Posterior cingulate gyrus (tissue), 11 donors: ENCODE results near the gene MAP3K2.

Source experiments
- DNase-seq, 10 donors: peaks; one replicate each; pipeline versions ENCODE4 v3.0.0 to v3.0.0-alpha.2; 2020 to 2021; ENCODE audit warnings: mixed read lengths in 3 of 10
- intact Hi-C: fragments of 100-400 bp; cut with DNase I; formaldehyde crosslinking; loops from one replicate; pipeline ENCODE4 v1.15.1; 2023

MAP3K2 gene, protein sequence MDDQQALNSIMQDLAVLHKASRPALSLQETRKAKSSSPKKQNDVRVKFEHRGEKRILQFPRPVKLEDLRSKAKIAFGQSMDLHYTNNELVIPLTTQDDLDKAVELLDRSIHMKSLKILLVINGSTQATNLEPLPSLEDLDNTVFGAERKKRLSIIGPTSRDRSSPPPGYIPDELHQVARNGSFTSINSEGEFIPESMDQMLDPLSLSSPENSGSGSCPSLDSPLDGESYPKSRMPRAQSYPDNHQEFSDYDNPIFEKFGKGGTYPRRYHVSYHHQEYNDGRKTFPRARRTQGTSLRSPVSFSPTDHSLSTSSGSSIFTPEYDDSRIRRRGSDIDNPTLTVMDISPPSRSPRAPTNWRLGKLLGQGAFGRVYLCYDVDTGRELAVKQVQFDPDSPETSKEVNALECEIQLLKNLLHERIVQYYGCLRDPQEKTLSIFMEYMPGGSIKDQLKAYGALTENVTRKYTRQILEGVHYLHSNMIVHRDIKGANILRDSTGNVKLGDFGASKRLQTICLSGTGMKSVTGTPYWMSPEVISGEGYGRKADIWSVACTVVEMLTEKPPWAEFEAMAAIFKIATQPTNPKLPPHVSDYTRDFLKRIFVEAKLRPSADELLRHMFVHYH

DNA sequence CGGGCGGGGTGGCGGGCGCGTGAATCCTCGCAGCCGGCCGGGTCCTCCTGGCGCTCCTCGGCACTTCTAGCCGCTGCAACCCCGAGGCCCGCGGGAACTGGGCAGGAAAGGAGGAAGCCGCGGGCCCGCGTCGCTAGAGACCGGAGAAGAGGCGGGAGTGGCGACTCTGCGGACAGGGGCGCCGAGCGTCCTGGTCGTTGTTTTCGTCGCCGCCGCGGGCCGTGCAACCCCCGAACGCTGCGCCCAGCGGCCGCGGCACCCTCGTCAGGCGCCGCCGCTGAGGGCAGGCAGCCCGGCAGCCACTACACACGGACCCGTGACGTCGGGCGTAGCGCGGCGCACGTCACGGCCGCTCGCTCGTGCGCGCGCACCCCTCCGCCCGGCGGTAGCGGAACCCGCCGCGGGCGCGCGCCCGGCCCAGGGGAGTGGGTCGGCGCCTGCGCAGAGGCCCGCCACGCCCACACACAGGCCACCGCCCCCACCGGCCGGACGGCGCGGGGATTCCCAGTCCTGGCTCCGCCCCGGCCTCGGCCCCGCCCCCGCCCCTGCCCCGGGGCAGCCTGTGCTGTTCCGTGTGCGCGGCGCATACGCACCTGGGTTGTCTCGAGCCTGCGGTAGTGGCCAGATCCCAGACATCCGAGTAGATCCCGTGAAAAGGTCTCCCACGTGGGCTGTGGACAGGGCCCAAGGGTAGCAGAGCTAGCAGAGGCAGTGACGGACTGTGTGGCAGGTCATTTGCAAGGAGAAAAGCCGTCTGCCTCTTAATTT is at the start of gene MAP3K2:
TSS of gene MAP3K2 (minus strand) at position 321 of the 768 bp plus-strand sequence. CDS start 44,846 bp downstream, outside the sequence.
- DNase-seq, result peak; percentile 79 to 97 (median 84)
- intact Hi-C loops, result loop anchor here (1.0 to 10.0 kb wide), 3 partner anchors 19 to 138 kb away; partner anchors contain the start of genes ERCC3 and IWS1

DNA sequence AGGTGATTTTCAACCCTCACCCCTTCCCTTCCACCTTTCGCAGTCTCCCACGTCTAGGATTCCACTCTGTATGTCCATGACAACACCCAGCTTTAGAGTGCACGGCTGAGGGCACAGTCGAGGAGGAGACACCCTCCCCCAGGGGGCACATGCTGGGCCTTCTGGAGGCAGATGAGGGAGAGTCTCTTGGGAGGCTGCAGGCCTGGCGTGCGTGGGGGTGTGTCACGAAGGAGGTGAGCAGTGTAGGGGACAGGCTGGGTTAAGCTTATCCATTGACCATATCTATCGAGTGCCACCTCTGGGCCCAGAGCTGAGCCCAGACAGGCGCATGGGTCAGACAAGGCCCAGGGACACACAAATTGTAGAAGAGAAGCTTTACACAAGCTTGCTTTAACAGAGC is 49.3 kb upstream of the MAP3K2 start:
- DNase-seq, result no peak
- intact Hi-C loops, result no loop called here

DNA sequence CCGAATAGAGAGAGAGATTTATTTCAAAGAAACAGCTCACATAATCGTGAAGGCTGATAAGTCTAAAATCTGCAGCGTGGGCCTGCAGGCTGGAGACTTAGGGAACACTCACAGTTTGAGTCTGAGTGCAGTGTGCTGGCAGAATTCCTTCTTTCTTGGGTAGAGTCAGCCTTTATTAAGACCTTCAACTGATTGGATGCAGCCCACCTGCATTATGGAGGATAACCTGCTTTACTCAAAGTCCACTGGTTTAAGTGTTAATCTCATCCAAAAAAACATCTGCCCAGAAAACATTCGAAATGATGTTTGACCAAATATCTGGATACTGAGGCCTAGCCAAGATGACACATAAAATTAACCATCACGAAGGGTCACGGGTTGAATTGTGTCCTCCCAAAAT is 46.7 kb upstream of the MAP3K2 start:
- intact Hi-C loops, result no loop called here
- DNase-seq, result no peak

DNA sequence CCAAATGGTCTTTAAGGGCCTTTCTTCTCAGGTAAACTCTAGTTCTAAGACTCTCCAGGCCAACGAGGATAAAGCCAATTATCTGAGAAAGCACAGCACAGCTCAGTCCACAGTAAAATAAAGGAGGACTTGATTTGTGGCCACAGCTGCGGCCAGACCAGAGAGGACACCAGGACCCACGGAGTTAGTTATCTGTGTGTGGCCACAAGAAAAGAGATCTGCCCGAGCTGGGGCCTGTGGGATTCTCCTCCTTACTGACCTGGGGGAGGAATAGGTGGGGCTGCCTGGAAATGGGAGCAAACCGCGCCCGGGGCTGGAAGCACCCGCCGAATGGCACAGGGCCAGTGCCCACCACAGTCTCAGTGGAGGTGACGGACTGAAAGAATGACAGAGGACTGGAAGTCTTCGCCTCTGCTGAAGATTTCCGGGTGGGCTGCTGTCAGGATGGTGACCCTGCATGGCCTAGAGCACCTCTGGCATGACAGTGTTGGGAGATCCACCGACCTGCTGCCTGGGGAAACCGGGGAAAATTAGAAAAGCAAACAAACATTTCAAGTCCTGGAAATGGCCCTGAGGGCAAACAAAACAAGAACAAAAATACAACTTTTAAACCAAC is 43.7 kb upstream of the MAP3K2 start:
- intact Hi-C loops, result no loop called here

DNA sequence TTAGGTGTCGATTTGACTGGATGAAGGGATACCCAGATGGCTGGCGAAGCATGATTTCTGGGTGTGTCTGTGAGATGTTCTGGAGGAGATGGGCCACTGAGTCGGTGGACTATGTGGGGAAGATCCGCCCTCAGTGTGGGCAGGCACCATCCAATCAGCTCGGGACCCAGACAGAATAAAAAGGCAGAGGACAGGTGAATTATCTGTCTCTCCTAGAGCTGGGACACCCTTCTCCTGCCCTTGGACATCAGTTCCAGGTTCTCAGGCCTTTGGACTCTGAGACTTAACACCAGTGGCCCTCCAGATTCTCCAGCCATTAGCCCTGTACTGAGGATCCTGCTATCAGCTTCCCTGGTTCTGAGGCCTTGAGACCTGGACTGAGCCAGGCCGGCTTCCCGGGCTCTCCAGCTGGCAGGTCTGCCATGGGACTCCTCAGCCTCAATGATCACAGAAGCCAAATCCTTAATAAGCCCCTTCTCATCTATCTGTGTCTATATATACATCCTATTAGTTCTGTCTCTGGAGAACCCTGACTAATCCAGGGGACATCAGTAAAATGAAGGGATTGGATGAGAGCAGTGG is 42.2 kb upstream of the MAP3K2 start:
- intact Hi-C loops, result no loop called here
- peak in 1 of 10 donors; percentile 49 for DNase-seq

More for the DNA sequence above, 43.7 kb upstream of the MAP3K2 start:
- peak in 1 of 10 donors; percentile 72 for DNase-seq

DNA sequence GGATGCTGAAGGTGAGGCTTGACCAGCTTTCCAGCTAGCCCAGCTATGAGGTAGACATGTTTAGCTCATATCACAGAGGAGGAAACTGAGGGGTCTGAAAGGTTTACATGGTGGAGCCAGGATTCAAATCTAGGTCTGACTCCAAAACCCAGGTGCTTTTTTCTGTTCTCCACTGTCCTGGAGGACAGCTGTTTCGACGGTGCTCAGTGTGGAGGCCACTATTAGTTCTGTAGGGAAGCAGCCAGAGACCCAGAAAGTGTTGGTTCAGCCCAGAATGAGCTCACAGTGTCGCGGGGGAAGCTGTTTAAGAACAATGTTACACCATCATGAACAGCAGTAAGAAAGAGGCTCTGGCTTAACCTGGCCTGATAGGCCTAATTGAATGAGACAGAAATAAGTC is 41.5 kb upstream of the MAP3K2 start:
- DNase-seq, result peak in 1 of 10 donors; percentile 4
- intact Hi-C loops, result no loop called here

DNA sequence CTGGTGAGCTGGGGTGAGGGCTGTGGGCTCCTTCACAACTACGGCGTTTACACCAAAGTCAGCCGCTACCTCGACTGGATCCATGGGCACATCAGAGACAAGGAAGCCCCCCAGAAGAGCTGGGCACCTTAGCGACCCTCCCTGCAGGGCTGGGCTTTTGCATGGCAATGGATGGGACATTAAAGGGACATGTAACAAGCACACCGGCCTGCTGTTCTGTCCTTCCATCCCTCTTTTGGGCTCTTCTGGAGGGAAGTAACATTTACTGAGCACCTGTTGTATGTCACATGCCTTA is 41.0 kb upstream of the MAP3K2 start:
- DNase-seq, result no peak
- intact Hi-C loops, result loop anchor here (1.0 kb wide), 1 partner anchor 48 kb away; no protein-coding TSS in a partner anchor

DNA sequence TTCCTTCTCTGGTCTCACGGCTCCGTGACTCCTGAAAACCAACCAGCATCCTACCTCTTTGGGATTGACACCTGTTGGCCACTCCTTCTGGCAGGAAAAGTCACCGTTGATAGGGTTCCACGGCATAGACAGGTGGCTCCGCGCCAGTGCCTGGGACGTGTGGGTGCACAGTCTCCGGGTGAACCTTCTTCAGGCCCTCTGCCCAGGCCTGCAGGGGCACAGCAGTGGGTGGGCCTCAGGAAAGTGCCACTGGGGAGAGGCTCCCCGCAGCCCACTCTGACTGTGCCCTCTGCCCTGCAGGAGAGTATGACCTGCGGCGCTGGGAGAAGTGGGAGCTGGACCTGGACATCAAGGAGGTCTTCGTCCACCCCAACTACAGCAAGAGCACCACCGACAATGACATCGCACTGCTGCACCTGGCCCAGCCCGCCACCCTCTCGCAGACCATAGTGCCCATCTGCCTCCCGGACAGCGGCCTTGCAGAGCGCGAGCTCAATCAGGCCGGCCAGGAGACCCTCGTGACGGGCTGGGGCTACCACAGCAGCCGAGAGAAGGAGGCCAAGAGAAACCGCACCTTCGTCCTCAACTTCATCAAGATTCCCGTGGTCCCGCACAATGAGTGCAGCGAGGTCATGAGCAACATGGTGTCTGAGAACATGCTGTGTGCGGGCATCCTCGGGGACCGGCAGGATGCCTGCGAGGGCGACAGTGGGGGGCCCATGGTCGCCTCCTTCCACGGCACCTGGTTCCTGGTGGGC is 40.5 kb upstream of the MAP3K2 start:
- peak in 1 of 10 donors; percentile 73 for DNase-seq
- intact Hi-C loops, result loop anchor here (1.0 kb wide), 1 partner anchor 48 kb away; no protein-coding TSS in a partner anchor

DNA sequence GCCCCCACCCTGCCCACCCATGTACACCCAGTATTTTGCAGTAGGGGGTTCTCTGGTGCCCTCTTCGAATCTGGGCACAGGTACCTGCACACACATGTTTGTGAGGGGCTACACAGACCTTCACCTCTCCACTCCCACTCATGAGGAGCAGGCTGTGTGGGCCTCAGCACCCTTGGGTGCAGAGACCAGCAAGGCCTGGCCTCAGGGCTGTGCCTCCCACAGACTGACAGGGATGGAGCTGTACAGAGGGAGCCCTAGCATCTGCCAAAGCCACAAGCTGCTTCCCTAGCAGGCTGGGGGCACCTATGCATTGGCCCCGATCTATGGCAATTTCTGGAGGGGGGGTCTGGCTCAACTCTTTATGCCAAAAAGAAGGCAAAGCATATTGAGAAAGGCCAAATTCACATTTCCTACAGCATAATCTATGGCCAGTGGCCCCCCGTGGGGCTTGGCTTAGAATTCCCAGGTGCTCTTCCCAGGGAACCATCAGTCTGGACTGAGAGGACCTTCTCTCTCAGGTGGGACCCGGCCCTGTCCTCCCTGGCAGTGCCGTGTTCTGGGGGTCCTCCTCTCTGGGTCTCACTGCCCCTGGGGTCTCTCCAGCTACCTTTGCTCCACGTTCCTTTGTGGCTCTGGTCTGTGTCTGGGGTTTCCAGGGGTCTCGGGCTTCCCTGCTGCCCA is 39.7 kb upstream of the MAP3K2 start:
- DNase-seq, result peak in 1 of 10 donors; percentile 76
- intact Hi-C loops, result loop anchor here (1.0 kb wide), 1 partner anchor 47 kb away; no protein-coding TSS in a partner anchor

DNA sequence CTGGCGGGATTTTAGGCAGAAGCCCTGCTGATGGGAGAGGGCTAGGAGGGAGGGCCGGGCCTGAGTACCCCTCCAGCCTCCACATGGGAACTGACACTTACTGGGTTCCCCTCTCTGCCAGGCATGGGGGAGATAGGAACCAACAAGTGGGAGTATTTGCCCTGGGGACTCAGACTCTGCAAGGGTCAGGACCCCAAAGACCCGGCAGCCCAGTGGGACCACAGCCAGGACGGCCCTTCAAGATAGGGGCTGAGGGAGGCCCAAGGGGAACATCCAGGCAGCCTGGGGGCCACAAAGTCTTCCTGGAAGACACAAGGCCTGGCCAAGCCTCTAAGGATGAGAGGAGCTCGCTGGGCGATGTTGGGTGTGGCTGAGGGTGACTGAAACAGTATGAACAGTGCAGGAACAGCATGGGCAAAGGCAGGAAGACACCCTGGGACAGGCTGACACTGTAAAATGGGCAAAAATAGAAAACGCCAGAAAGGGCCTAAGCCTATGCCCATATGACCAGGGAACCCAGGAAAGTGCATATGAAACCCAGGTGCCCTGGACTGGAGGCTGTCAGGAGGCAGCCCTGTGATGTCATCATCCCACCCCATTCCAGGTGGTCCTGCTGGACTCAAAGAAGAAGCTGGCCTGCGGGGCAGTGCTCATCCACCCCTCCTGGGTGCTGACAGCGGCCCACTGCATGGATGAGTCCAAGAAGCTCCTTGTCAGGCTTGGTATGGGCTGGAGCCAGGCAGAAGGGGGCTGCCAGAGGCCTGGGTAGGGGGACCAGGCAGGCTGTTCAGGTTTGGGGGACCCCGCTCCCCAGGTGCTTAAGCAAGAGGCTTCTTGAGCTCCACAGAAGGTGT is 39.0 kb upstream of the MAP3K2 start:
- intact Hi-C loops, result no loop called here
- peak in 2 of 10 donors; percentile 48 to 69 for DNase-seq

DNA sequence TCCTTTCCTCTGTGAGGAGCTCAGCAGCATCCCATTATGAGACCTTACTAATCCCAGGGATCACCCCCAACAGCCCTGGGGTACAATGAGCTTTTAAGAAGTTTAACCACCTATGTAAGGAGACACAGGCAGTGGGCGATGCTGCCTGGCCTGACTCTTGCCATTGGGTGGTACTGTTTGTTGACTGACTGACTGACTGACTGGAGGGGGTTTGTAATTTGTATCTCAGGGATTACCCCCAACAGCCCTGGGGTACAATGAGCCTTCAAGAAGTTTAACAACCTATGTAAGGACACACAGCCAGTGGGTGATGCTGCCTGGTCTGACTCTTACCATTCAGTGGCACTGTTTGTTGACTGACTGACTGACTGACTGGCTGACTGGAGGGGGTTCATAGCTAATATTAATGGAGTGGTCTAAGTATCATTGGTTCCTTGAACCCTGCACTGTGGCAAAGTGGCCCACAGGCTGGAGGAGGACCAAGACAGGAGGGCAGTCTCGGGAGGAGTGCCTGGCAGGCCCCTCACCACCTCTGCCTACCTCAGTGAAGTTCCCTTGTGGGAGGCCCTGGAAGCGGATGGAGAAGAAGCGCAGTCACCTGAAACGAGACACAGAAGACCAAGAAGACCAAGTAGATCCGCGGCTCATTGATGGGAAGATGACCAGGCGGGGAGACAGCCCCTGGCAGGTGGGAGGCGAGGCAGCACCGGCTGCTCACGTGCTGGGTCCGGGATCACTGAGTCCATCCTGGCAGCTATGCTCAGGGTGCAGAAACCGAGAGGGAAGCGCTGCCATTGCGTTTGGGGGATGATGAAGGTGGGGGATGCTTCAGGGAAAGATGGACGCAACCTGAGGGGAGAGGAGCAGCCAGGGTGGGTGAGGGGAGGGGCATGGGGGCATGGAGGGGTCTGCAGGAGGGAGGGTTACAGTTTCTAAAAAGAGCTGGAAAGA is 38.0 kb upstream of the MAP3K2 start:
- intact Hi-C loops, result no loop called here
- peak in 2 of 10 donors; percentile 49 to 74 for DNase-seq

DNA sequence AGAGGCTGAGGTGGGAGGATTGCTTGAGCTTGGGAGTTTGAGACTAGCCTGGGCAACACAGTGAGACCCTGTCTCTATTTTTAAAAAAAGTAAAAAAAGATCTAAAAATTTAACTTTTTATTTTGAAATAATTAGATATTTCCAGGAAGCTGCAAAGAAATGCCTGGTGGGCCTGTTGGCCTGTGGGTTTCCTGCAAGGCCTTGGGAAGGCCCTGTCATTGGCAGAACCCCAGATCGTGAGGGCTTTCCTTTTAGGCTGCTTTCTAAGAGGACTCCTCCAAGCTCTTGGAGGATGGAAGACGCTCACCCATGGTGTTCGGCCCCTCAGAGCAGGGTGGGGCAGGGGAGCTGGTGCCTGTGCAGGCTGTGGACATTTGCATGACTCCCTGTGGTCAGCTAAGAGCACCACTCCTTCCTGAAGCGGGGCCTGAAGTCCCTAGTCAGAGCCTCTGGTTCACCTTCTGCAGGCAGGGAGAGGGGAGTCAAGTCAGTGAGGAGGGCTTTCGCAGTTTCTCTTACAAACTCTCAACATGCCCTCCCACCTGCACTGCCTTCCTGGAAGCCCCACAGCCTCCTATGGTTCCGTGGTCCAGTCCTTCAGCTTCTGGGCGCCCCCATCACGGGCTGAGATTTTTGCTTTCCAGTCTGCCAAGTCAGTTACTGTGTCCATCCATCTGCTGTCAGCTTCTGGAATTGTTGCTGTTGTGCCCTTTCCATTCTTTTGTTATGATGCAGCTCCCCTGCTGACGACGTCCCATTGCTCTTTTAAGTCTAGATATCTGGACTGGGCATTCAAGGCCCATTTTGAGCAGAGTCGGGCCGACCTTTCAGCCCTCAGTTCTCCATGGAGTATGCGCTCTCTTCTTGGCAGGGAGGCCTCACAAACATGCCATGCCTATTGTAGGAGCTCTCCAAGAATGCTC is 37.1 kb upstream of the MAP3K2 start:
- intact Hi-C loops, result no loop called here
- DNase-seq, result peak in 3 of 10 donors; percentile 24 to 49 (median 43)

DNA sequence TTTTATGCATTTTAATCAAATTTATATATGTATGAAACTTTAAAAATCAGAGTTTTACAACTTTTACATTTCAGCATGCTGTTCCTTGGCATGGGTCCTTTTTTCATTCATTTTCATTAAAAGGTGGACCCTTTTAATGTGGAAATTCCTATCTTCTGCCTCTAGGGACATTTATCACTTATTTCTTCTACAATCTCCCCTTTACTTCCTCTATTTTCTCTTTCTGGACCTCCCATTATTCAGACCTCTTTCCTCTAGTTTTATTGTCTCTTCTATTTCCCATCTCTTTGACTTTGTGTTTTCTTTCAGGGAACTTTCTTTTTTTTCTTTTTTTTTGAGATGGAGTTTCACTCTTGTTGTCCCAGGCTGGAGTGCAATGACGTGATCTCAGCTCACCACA is 36.1 kb upstream of the MAP3K2 start:
- no peak for DNase-seq
- intact Hi-C loops, result no loop called here

DNA sequence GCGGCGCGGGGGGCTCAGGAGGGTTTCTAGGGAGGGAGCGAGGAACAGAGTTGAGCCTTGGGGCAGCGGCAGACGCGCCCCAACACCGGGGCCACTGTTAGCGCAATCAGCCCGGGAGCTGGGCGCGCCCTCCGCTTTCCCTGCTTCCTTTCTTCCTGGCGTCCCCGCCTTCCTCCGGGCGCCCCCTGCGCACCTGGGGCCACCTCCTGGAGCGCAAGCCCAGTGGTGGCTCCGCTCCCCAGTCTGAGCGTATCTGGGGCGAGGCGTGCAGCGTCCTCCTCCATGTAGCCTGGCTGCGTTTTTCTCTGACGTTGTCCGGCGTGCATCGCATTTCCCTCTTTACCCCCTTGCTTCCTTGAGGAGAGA is 35.7 kb upstream of the MAP3K2 start:
- DNase-seq, result peak in 1 of 10 donors; percentile 77
- intact Hi-C loops, result no loop called here

DNA sequence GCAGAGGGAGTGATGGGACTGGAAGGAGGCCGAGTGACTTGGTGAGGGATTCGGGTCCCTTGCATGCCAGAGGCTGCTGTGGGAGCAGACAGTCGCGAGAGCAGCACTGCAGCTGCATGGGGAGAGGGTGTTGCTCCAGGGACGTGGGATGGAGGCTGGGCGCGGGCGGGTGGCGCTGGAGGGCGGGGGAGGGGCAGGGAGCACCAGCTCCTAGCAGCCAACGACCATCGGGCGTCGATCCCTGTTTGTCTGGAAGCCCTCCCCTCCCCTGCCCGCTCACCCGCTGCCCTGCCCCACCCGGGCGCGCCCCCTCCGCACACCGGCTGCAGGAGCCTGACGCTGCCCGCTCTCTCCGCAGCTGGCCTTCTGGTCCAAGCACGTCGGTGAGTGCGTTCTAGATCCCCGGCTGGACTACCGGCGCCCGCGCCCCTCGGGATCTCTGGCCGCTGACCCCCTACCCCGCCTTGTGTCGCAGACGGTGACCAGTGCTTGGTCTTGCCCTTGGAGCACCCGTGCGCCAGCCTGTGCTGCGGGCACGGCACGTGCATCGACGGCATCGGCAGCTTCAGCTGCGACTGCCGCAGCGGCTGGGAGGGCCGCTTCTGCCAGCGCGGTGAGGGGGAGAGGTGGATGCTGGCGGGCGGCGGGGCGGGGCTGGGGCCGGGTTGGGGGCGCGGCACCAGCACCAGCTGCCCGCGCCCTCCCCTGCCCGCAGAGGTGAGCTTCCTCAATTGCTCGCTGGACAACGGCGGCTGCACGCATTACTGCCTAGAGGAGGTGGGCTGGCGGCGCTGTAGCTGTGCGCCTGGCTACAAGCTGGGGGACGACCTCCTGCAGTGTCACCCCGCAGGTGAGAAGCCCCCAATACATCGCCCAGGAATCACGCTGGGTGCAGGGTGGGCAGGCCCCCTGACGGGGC is 35.0 kb upstream of the MAP3K2 start:
- peak in 1 of 10 donors; percentile 75 for DNase-seq
- intact Hi-C loops, result no loop called here
